SU-DHL-6 (cell line): ENCODE data around the gene DOK7.

ENCODE experiments used
- H2AFZ ChIP-seq: fragments of 200-600 bp; sonication (generic); 2 replicates; pipeline ENCODE4 v1.6.1; 2014; ENCODE audit warnings: low read depth, mild to moderate bottlenecking, moderate library complexity, mixed read lengths, antibody characterized with exemption, low read length; ENCODE audit not compliant: severe bottlenecking
- H3F3A ChIP-seq: fragments of 200-600 bp; shearing (Covaris generic); 2 replicates; pipeline ENCODE4 v1.6.0; 2016; ENCODE audit warnings: antibody characterized with exemption, mild to moderate bottlenecking; ENCODE audit not compliant: insufficient read depth
- H3K27ac ChIP-seq: fragments of 200-600 bp; sonication (generic); 2 replicates; pipeline ENCODE4 v1.5.1; 2016; ENCODE audit warnings: low read depth, mild to moderate bottlenecking, low read length, moderate library complexity, mixed read lengths
- H3K27me3 ChIP-seq: fragments of 200-600 bp; sonication (generic), shearing (Covaris generic); 2 replicates; pipeline ENCODE4 v1.6.0; 2014; ENCODE audit warnings: mild to moderate bottlenecking, low read length
- H3K36me3 ChIP-seq: fragments of 200-600 bp; sonication (generic); 2 replicates; pipeline ENCODE4 v1.6.1; 2014; ENCODE audit warnings: mild to moderate bottlenecking, low read length, mixed read lengths
- H3K4me2 ChIP-seq: fragments of 300-600, 200-600 bp; shearing (Covaris generic), sonication (generic); 2 replicates; pipeline ENCODE4 v1.6.0; 2014; ENCODE audit warnings: low read length, low read depth, mild to moderate bottlenecking; ENCODE audit not compliant: poor library complexity, severe bottlenecking
- H3K4me3 ChIP-seq: fragments of 200-600 bp; sonication (generic); 2 replicates; pipeline ENCODE4 v1.5.1; 2014; ENCODE audit warnings: antibody characterized with exemption, low read length, mild to moderate bottlenecking, mixed read lengths; ENCODE audit not compliant: insufficient read depth, poor library complexity, severe bottlenecking
- H3K79me2 ChIP-seq: fragments of 200-600 bp; sonication (generic); 2 replicates; pipeline ENCODE4 v1.6.1; 2014; ENCODE audit warnings: mild to moderate bottlenecking, low read length, moderate library complexity; ENCODE audit not compliant: insufficient read depth
- H3K9ac ChIP-seq: fragments of 200-600 bp; sonication (generic); 2 replicates; pipeline ENCODE4 v1.7.0; 2014; ENCODE audit warnings: mild to moderate bottlenecking, low read length
- H3K9me2 ChIP-seq: fragments of 200-600 bp; sonication (generic); replicated peaks from 2 replicates; pipeline ENCODE4 v1.6.1; 2014; ENCODE audit warnings: low read length; ENCODE audit not compliant: insufficient read depth
- H3K9me3 ChIP-seq: fragments of 200-600 bp; sonication (generic); 2 replicates; pipeline ENCODE4 v1.6.1; 2014; ENCODE audit warnings: low read length, mixed read lengths; ENCODE audit not compliant: insufficient read depth
- H4K20me1 ChIP-seq: fragments of 200-600 bp; sonication (generic); 2 replicates; pipeline ENCODE4 v1.6.1; 2014; ENCODE audit warnings: low read depth, mild to moderate bottlenecking, antibody characterized with exemption, low read length, moderate library complexity, mixed read lengths
- CTCF ChIP-seq: fragments of 200-600 bp; sonication (generic); IDR thresholded peaks from one replicate; pipeline ENCODE4 v1.5.1; 2017; ENCODE audit warnings: antibody characterized with exemption, mild to moderate bottlenecking, low read length, moderate library complexity; ENCODE audit not compliant: insufficient read depth, poor library complexity, severe bottlenecking
- EZH2phosphoT487 ChIP-seq: fragments of 200-600 bp; sonication (generic), shearing (Covaris generic); conservative IDR thresholded peaks from 2 replicates; pipeline ENCODE4 v1.6.1; 2018; ENCODE audit warnings: mild to moderate bottlenecking, antibody characterized with exemption, low read length, moderate library complexity, mixed read lengths

Gene DOK7

GRCh38 chr4:3500111-3500510 is 37.0 kb downstream of the DOK7 start:
- Histone ChIP-seq H4K20me1 (no peaks in the 10 kb centered on the region), H3K36me3 (no peaks in the 10 kb centered on the region), H3K79me2 (no peaks in the 10 kb centered on the region), H3K4me3 (no peak overlapping the region), H3K9ac (no peak overlapping the region), H3K4me2 (no peak overlapping the region), H3K27ac (no peak overlapping the region), H3K27me3 (no peaks in the 10 kb centered on the region), H3K9me3 (no peaks in the 10 kb centered on the region), H3F3A (no peaks in the 10 kb centered on the region), H2AFZ (no peak overlapping the region), H3K9me2 (no peaks in the 10 kb centered on the region)
- TF ChIP-seq EZH2phosphoT487 (no peak), CTCF (no peak)

GRCh38 chr4:3500634-3501101 is 37.6 kb downstream of the DOK7 start:
- no peak overlapping the region for H3K4me2 ChIP-seq
- no peaks in the 10 kb centered on the region for H4K20me1 ChIP-seq
- no peaks in the 10 kb centered on the region for H3K9me3 ChIP-seq
- no peaks in the 10 kb centered on the region for H3K9me2 ChIP-seq
- no peaks in the 10 kb centered on the region for H3K36me3 ChIP-seq
- H3K27me3 ChIP-seq: no peaks in the 10 kb centered on the region
- no peak overlapping the region for H2AFZ ChIP-seq
- no peaks in the 10 kb centered on the region for H3K79me2 ChIP-seq
- TF ChIP-seq CTCF: no peak
- TF ChIP-seq EZH2phosphoT487: no peak
- no peaks in the 10 kb centered on the region for H3F3A ChIP-seq
- H3K9ac ChIP-seq: no peak overlapping the region
- H3K27ac ChIP-seq: no peak overlapping the region
- no peak overlapping the region for H3K4me3 ChIP-seq

- Histone ChIP-seq H3K9ac (no peak overlapping the region), H3K27me3 (no peaks in the 10 kb centered on the region), H3K36me3 (no peaks in the 10 kb centered on the region), H3K79me2 (no peaks in the 10 kb centered on the region), H4K20me1 (no peaks in the 10 kb centered on the region), H3K4me3 (no peak overlapping the region), H3K27ac (no peak overlapping the region), H3K4me2 (no peak overlapping the region), H2AFZ (no peak overlapping the region), H3K9me3 (no peaks in the 10 kb centered on the region), H3K9me2 (no peaks in the 10 kb centered on the region), H3F3A (no peaks in the 10 kb centered on the region)
- TF ChIP-seq CTCF: no peak
- no peak for TF ChIP-seq EZH2phosphoT487
Measured at GRCh38 chr4:3501126-3501824, 38.2 kb downstream of the DOK7 start.
